ENCODE data around the gene ADGRB2. TPM values are rescaled to one million over a fixed set of nuclear protein-coding genes. Genes with fewer than 3 reads are reported as not detected.

Gene ADGRB2
- total RNA-seq, 1 donor from 2014 or later, result 12.1 TPM

DNA sequence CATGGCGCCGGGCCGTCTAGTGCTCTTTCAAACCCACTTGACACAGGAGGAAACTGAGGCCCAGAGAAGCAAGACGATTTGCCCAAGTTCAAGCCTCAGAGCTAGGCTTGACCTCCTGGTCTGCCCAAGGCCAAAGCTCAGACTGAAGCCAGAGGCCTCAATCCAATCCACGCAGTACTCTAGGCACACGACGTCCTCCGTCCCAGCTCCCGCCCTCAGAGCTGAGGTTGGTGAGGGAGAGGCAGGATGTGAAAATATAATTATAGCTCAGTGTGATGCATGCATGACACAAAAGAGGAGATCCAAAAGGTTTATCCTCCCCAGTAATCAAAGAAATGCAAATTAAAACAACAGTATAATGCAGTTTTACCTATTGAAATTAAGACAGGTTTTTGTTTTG lies 15.5 kb upstream of the ADGRB2 start:
- no peaks in the 10 kb centered on the region for H3K9me3 ChIP-seq (replicated peaks)
- no peak for DNase-seq
- H3K4me3 ChIP-seq, result no peak overlapping the region
- no peak overlapping the region for H3K27ac ChIP-seq (replicated peaks)
- peaks cover 20% of the 10 kb centered on the region for H3K4me1 ChIP-seq
- H3K27me3 ChIP-seq (ENCODE audit: low read depth), result peaks cover 36% of the 10 kb centered on the region
- no peaks in the 10 kb centered on the region for H3K36me3 ChIP-seq
- TF ChIP-seq, protein P1, sequence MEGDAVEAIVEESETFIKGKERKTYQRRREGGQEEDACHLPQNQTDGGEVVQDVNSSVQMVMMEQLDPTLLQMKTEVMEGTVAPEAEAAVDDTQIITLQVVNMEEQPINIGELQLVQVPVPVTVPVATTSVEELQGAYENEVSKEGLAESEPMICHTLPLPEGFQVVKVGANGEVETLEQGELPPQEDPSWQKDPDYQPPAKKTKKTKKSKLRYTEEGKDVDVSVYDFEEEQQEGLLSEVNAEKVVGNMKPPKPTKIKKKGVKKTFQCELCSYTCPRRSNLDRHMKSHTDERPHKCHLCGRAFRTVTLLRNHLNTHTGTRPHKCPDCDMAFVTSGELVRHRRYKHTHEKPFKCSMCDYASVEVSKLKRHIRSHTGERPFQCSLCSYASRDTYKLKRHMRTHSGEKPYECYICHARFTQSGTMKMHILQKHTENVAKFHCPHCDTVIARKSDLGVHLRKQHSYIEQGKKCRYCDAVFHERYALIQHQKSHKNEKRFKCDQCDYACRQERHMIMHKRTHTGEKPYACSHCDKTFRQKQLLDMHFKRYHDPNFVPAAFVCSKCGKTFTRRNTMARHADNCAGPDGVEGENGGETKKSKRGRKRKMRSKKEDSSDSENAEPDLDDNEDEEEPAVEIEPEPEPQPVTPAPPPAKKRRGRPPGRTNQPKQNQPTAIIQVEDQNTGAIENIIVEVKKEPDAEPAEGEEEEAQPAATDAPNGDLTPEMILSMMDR (IDR thresholded peaks at IDR 0.05; ENCODE audit: borderline replicate concordance), result no peak
- intact Hi-C loops (cut with micrococcal nuclease), result loop anchor here (10.0 kb wide), 1 partner anchor 65 kb away; no protein-coding TSS in a partner anchor

DNA sequence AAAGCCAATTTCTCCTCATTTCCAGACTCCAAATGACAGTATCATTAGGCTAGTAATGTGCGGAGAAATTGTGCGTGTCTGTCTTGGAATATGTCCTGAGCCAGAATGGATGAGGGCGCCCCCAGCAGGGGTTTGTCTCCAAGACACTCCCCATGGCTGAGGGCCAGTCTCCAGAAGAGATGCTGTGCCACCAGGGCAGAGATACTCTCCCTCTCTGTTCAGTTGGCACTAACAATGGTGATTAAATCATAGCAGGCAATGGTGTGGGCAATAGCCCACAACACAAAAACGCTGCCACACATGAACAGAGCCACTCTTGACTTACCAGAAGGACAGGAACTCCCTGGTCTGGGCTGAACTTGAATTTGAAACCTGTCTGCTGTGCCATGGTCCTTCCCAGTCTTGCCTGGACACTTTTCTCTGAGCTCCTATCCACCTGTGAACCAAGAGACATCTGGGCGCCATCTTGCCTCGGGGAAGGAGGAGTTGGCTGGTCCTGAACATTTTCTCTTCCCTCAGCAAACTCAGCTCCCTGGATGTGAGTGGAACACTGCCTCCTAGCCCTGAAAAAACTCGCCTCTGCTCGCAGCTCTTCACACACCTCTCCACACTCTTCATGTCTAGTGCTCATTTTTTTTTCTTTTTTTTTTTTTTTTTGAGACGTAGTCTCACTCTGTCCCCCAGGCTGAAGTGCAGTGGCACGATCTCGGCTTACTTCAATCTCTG lies 14.8 kb upstream of the ADGRB2 start:
- Histone ChIP-seq H3K9me3 (replicated peaks) (no peaks in the 10 kb centered on the region), H3K4me3 (no peak overlapping the region), H3K27me3 (ENCODE audit: low read depth) (peaks cover 44% of the 10 kb centered on the region), H3K36me3 (no peaks in the 10 kb centered on the region), H3K27ac (replicated peaks) (no peak overlapping the region), H3K4me1 (peaks cover 20% of the 10 kb centered on the region)
- DNase-seq, result no peak
- TF ChIP-seq, protein P1 (IDR thresholded peaks at IDR 0.05; ENCODE audit: borderline replicate concordance), result no peak
- intact Hi-C loops (cut with micrococcal nuclease), result no loop called here

DNA sequence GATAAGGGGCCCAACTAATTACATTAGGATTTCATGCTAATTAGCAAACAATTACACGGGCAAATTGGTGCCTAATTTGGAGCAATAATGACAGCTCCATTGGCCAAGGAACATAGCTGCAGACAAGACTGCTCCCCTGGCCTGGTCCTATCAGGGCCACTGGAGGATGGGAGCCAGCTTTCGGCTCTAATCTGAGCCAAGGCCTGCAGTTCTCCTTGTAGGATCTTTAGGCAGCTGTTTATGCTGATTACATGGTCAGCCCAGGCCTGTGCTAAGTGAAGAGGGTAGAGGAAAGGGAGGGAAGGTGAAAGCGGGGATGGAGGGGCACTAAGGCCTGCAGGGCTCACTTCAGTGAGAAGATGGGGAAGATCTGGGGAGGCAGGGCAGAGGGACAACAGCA lies 12.4 kb upstream of the ADGRB2 start:
- no peak for DNase-seq
- H3K27me3 ChIP-seq (ENCODE audit: low read depth), result peaks cover 68% of the 10 kb centered on the region
- H3K4me1 ChIP-seq, result peaks cover 19% of the 10 kb centered on the region
- no peaks in the 10 kb centered on the region for H3K36me3 ChIP-seq
- no peaks in the 10 kb centered on the region for H3K9me3 ChIP-seq (replicated peaks)
- intact Hi-C loops (cut with micrococcal nuclease), result no loop called here
- no peak overlapping the region for H3K27ac ChIP-seq (replicated peaks)
- no peak overlapping the region for H3K4me3 ChIP-seq
- TF ChIP-seq, protein P1 (IDR thresholded peaks at IDR 0.05; ENCODE audit: borderline replicate concordance), result no peak

DNA sequence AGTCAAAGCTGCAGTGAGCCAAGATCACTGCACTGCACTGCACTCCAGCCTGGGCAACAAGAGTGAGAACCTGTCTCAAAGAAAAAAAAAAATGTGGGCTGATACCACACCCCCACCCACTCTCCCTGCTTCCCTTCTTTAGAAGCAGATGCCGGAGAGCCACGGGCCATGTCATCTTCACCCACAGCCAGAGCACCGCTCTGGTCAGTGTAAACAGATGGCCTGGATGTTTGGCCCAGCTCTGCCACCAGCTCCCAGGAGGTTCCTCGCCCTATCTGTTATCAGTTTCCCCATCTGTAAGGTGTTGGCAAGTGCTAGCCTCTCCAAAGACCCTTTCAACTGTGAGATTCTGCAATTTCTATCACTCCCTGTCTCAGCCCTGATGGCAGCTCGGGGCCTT lies 11.9 kb upstream of the ADGRB2 start:
- H3K36me3 ChIP-seq, result no peaks in the 10 kb centered on the region
- intact Hi-C loops (cut with micrococcal nuclease), result no loop called here
- H3K27ac ChIP-seq (replicated peaks), result no peak overlapping the region
- TF ChIP-seq, protein P1 (IDR thresholded peaks at IDR 0.05; ENCODE audit: borderline replicate concordance), result no peak
- DNase-seq, result no peak
- peaks cover 71% of the 10 kb centered on the region for H3K27me3 ChIP-seq (ENCODE audit: low read depth)
- H3K4me3 ChIP-seq, result no peak overlapping the region
- peaks cover 14% of the 10 kb centered on the region for H3K4me1 ChIP-seq
- no peaks in the 10 kb centered on the region for H3K9me3 ChIP-seq (replicated peaks)

DNA sequence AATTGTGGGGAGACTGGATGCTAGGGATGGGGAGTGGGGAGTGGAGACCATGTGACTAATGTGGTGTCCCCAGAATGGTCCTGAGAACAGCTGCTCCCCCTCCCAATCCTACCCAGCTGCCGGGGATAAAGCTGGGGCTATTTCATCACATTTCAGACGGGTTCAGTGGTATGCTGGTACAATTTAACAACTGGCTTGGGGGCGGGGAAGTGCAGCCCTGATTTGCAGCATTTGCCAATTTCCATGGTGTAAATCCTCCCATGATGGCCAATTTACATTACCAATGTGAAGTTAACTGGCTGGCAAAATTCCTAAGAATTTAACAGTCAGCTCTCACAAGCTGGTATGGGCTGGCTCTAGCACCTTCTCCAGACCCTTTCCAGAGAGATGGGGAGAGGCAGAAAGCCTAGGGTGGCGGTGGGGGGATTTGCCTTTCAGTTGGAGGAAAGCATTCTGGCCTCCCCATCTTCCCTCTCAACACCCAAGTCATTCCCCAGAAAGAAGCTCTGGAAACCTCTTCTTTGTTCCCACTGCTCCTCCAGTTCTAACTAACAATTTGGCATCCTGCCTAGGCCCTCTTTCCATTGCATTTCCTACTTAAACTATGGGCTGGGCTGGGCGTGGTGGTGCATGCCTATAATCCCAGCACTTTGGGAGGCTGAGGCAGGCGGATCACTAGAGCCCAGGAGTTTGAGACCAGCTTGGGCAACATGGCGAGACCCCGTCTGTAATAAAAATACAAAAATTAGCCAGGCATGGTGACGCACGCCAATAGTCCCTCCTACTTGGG lies 11.3 kb upstream of the ADGRB2 start:
- intact Hi-C loops (cut with micrococcal nuclease), result no loop called here
- peaks cover 77% of the 10 kb centered on the region for H3K27me3 ChIP-seq (ENCODE audit: low read depth)
- DNase-seq, result no peak
- TF ChIP-seq, protein P1 (IDR thresholded peaks at IDR 0.05; ENCODE audit: borderline replicate concordance), result no peak
- no peak overlapping the region for H3K4me3 ChIP-seq
- peaks cover 16% of the 10 kb centered on the region for H3K4me1 ChIP-seq
- no peaks in the 10 kb centered on the region for H3K36me3 ChIP-seq
- no peaks in the 10 kb centered on the region for H3K9me3 ChIP-seq (replicated peaks)
- H3K27ac ChIP-seq (replicated peaks), result no peak overlapping the region
